ENCODE results near the gene CENATAC.

- TF ChIP-seq, protein P1, sequence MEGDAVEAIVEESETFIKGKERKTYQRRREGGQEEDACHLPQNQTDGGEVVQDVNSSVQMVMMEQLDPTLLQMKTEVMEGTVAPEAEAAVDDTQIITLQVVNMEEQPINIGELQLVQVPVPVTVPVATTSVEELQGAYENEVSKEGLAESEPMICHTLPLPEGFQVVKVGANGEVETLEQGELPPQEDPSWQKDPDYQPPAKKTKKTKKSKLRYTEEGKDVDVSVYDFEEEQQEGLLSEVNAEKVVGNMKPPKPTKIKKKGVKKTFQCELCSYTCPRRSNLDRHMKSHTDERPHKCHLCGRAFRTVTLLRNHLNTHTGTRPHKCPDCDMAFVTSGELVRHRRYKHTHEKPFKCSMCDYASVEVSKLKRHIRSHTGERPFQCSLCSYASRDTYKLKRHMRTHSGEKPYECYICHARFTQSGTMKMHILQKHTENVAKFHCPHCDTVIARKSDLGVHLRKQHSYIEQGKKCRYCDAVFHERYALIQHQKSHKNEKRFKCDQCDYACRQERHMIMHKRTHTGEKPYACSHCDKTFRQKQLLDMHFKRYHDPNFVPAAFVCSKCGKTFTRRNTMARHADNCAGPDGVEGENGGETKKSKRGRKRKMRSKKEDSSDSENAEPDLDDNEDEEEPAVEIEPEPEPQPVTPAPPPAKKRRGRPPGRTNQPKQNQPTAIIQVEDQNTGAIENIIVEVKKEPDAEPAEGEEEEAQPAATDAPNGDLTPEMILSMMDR (conservative IDR thresholded peaks at IDR 0.05; ENCODE audit: low read depth, low read length): no peak
- TF ChIP-seq EZH2phosphoT487 (IDR thresholded peaks at IDR 0.05; ENCODE audit: borderline replicate concordance, low read length): no peak
- no peak for TF ChIP-seq EZH2 (IDR thresholded peaks at IDR 0.05; ENCODE audit: low read length, unreplicated experiment)
Measured at GRCh38 chr11:118957549-118957948, 40.4 kb upstream of the CENATAC start.

Data from PC-3 (cell line).